GM12872 (cell line): ENCODE data around the gene PPP2R3A.

ENCODE experiments used
- TF ChIP-seq, protein P1 (sequence below): IDR thresholded peaks from 3 replicates; pipeline ENCODE4 v1.5.1; 2011; ENCODE audit warnings: low read depth, mild to moderate bottlenecking, low read length, moderate library complexity; ENCODE audit not compliant: insufficient read depth

PPP2R3A gene

DNA sequence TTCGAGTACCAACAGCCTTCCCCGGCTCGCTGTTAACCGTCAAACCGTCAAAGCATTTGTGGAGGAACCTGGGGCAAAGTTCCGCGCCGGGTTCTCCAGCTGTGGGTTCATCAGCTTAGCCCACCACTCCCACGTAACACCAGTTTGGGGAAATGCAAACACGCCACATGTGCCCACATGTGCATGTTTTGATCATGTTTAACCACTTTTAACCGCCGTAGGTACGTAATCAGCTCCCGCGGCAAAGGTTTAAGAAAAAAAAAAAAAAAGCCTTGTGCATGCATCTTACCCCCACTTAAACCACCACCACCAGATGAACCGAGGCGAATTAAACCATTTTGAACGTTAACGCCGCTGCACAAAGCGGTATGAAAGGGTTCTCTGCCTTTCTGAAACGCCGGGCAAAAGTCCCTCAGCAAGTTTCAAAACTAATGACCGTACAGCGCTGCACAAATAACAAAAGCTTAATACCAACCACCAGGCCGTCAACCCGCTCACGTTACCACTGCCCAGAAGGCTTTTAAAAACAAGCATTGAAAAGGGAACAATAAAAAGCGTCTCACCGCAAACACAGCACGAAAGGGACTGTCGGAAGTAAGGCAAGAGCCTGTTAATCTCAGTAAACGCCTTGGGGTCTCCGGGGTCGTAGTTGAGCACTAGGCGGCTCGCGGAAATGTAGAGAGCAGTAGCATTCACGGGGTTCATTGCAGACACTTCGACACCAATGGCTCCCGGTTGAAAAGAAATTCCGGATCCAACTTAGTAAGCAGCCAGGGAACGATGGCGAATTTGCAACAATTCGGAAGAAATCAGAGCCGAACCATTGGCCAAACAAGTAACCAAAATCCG is 229.1 kb downstream of the PPP2R3A start:
- TF ChIP-seq, protein P1, sequence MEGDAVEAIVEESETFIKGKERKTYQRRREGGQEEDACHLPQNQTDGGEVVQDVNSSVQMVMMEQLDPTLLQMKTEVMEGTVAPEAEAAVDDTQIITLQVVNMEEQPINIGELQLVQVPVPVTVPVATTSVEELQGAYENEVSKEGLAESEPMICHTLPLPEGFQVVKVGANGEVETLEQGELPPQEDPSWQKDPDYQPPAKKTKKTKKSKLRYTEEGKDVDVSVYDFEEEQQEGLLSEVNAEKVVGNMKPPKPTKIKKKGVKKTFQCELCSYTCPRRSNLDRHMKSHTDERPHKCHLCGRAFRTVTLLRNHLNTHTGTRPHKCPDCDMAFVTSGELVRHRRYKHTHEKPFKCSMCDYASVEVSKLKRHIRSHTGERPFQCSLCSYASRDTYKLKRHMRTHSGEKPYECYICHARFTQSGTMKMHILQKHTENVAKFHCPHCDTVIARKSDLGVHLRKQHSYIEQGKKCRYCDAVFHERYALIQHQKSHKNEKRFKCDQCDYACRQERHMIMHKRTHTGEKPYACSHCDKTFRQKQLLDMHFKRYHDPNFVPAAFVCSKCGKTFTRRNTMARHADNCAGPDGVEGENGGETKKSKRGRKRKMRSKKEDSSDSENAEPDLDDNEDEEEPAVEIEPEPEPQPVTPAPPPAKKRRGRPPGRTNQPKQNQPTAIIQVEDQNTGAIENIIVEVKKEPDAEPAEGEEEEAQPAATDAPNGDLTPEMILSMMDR = no peak

DNA sequence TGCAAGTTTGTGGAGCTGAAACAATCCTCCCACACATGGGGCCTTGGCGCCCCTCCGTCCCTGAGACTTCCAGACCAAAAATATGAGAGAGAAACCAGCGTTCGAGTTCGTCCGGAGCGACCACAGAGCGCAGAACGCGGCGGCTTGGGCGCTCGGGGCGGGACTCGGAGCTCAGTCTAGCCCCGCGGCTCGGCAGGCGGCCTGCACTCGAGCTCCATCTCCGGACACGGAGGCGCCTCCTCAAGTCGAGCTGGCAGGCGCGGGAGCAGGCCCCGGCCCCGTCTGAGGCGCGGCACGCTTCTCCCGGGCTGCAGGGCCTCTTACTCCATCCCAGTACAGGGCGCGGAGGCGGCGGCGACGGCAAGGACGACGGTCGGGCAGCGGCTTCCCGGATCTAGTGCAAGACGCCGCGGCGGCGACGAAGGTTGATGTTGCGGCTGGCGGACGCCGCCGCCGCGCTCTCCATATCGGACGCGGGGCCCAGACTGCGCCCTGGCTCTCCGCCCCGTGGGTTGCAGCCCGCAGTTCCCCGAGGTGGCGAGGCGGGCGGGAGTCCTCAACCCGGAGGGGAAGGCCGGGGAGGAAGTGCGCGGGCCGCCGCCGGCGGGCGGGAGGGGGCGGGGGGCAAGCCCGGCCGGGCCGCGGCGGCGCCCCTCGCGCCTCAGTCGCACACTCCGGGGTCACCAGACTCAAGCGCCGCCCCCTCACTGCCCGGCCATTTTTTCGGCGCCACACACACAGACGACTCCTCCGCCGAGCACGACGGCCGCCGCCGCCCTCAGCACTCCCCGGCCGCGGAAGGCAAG is 229.9 kb downstream of the PPP2R3A start:
- TF ChIP-seq, protein P1 = no peak

DNA sequence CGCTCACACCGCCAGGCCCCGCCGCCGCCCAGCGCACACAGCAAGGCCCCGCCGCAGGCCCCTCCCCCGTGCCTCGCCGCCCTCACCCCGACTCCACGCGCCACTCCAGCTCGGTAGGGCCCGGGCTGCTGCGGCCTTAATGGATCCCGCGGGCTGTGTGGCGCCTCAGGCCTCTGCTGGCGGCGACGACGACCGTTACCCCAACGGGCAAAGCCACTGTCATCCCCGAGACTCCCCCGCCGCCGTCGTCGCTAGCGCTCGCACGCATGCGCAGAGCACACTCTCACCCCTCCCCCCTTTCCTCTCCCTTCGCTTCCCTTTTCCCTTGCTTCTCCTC is 230.5 kb downstream of the PPP2R3A start, which contains the start of gene MSL2:
TSS of gene MSL2 (minus strand) at position 272 of the 337 bp plus-strand sequence. CDS start 1,222 bp downstream, outside the sequence.
- TF ChIP-seq, protein P1 = no peak

DNA sequence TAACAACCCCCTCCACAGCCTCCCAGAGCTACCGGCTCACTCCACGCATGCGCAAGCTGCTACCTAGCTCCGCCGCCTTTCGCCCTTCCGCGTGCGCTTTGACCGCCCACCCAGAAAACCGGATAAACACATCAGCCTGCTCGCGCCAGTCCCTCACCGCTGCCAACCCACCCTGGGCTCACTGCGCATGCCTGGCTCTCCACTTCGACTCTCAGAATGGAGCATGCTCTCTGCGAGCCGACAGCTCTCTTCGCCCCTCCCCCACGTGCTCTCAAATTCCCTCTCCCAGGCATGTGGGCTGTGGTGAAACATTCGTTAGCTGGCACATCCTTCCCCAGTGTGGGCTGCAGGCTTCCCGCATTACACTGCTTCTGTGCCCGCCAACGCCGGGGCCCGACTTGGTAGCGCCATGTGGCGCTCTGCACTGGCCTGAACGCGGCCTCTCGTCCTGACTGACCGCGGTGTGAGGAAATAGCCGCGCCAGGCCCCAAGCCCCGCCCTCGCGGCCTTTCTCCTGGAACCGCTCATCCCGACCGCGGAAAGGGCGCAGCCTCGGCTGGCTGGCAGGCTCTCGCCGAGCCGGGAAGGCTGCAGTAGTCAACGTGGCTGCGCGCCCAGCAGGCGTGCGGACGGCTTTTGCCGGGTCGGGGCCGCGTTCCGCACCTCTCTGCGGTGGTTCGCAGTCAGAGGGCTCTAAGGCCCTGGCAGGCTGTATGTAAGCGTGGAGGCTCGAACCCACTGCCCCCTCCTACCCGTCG is 231.1 kb downstream of the PPP2R3A start:
- TF ChIP-seq, protein P1 = no peak

DNA sequence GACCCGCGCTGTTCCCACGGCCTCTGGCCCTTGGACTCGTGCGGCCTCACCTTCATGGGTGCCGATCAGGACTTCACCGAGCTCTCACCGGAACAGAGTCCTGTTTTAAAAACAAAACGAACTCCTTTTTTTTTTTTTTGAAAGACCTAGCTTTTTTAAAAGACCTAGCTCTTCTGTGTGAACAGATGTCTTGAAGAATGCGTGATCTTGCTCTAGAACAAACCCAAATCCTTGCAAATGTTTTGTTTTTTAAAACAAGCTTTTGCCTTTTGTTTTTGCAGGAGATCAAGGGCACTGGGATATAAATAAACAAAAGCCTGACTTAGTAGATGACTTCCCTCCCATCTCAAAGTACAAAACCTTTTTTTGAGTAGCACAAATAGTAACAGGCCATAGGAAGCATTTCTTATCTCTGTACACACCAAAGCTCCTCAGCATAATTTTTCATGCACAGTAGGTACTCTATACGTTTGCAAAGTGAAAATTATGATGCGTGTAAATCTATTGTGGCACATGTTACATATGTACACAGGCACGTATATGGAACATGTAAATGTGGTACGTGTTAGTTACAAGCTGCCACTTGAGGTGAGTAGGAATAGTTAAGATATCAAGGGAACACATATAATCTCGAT is 231.7 kb downstream of the PPP2R3A start:
- TF ChIP-seq, protein P1 = no peak
